H1 (cell line): ENCODE data around the gene GRID1. TPM values are rescaled to one million over a fixed set of nuclear protein-coding genes. Genes with fewer than 3 reads are reported as not detected.
A peak's percentile ranks its signal among the peaks of the same experiment; 100 is the strongest.

Experiments
- RAD21 ChIP-seq, 2 experiments: IDR thresholded peaks in 1 of 2; conservative IDR thresholded peaks in 1 of 2; 2 replicates each; pipeline ENCODE4 v1.6.1; 2011; ENCODE audit warnings: low read depth in 2 of 2, low read length in 2 of 2, improper control_type of control experiment in 1 of 2, inconsistent platforms in 1 of 2, mild to moderate bottlenecking in 1 of 2, moderate library complexity in 1 of 2
- polyA plus RNA-seq, 7 experiments: library from polyadenylated mRNA; depleted of rRNA in 3 of 7; stranded (reverse) in 5 of 7; unstranded in 2 of 7; fragments of >200 nt in 5 of 7; fragments of 200-250 nt in 2 of 7; gene quantifications; 1 replicate in 5 of 7; 2 replicates in 1 of 7; 4 replicates in 1 of 7; pipeline versions ENCODE4 v1.2.1 to v1.2.3, GENCODE V29; 2011 to 2013; ENCODE audit warnings: missing spikeins in 2 of 7, mixed read lengths in 2 of 7
- total RNA-seq: library from RNA; stranded (reverse); fragmentation: NEBNext Ultra II Directional; extraction: Animal tissue kit (Norgen Biotek cat#: 25700); gene quantifications from 2 replicates; pipeline ENCODE4 v1.2.1, GENCODE V29; 2021

The GRID1 gene
- total and polyA plus RNA-seq, 2 of the 8 experiments (the other 6 are each of a cell fraction or from before 2014, with no cell fraction given) = 0.22 to 0.30 TPM

DNA sequence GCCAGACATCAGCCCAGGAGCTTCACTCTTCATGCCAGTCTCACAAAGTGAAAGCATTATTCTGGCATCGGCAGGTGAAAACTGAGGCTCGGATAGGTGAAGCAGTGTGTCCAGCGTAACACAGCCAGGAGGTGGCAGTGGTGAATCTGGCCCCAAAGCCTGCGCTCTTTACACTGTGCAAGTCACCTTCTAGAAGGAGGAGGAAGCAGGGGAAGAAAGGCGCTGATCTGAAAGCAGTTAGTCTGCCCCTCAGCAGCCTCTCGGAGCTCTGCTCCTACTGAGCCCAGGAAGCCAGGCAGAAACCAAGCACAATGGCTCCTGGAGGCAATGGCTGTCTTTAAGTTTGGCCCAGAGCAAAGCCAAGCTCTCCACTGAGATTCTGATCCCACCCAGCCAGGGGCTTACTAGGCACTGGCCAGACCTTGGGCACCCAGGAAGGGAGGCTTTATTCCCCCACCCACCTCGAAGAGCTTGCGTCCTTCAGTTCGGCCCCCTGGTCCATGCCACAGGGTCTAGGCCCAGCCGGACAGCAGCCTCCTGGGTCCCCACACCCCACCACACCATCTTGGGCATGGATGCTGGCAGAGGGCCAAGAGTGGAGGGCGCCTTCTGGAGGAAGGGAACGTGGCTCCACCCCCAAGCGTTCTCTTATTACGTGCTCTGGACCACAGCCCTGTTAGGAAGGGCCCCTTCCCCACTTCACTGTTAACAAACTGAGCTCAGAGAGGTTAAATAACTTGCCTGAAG is 104.5 kb downstream of the GRID1 start (continued):
- peak; percentile 75 to 80 for TF ChIP-seq RAD21 (IDR thresholded peaks at IDR 0.05 in 1 of 2, conservative IDR thresholded peaks at IDR 0.05 in 1 of 2; ENCODE audit: low read depth in 2 of 2, low read length in 2 of 2)
- TF ChIP-seq, all 59 proteins: peak for 3
